Endothelial cell of hepatic sinusoid (primary cell): ENCODE results near the gene RUNX3.

Experiments used
- in situ Hi-C: cut with HindIII; loops from 2 replicates; pipeline ENCODE4 v1.10.0; 2017; ENCODE audit warnings: low sequenced_read_pairs

RUNX3 gene

DNA sequence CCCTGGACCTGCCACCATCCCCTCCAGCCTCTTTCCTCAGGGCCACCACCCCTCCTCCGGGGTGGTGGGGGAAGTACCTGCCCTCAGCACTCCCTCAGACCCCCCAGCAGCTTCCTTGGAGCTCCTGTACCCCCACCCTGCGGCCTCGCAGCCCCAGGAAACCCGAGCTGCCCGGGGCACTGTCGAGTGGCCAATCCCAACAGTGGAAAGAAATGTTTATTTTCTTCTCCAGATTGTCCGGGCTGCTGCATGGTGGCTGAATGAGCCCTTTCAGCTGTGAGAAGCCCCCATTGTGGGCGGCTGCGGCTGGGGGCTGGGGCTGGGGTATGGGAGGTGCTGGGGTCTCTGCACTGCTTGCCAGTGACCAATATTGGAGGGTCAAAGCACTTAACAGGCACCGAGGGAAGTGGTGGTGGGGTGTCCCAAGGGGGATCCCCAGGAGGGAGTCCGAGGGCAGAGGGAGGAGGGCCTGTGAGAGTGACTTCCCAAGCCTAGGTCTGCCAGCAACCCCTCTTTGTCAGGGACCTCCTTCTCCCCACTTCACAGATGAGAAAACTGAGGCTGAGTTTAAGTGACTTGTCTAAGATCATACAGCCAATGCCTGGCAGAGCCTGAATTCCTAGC, 25.2 kb downstream of the RUNX3 start:
- in situ Hi-C loops = loop anchor here (5.0 kb wide), 1 partner anchor 243 kb away; no protein-coding TSS in a partner anchor

DNA sequence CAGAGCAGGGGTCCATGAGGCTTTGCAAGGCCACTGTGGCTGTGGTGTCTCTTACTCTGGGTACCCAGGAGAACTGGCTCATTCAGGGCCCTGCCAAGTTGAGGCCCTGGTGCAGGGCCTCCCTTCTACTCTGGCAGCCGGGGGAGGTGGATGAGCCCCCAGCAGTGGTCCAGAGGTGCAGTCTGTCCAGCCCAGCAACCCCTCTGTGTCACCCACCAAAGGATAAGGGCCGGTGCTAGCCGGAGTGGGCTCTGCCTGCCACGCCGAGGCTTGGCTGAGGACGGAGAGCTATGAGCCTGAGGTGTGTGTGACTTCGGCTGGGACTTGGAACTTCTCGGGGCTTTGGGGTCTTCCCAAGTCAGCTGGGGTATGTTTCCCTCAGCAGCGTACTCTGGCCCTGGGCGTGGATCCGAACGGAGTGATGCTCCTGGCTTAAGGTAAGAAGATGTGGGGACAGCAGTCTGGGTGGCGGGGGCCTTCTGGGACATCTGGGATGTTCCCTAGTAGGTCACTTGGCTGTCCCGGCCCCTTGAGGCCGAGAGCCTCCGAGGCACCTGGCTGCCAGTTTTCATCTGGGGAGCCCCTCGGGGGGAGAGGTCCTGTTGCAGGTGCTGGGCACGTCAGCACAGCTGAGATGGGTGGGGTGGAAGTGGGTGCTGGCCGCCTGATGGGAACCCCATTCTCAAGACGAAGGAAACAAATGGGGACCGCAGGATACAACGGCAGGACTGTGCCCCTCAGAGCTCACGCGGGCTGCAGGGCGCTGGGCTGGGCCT, 25.9 kb downstream of the RUNX3 start:
- in situ Hi-C loops = no loop called here

DNA sequence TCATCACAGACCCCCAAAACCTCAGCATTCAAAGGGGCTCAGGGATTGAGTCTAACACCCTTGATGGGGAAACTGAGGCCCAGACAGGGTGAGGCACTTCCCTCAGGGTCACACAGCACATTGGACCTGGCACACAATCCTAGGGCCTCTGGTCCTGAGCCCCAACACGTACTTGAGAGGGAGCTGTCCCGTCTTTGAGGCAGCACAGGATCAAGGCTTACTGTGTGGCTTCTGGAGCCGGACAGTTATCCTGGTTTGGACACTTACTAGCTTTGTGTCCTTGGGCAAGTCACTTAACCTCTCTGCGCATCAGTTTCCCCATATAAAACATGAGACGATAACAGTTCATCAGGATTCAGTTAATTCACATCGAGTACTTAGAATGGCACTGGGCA, 26.5 kb downstream of the RUNX3 start:
- in situ Hi-C loops = no loop called here

DNA sequence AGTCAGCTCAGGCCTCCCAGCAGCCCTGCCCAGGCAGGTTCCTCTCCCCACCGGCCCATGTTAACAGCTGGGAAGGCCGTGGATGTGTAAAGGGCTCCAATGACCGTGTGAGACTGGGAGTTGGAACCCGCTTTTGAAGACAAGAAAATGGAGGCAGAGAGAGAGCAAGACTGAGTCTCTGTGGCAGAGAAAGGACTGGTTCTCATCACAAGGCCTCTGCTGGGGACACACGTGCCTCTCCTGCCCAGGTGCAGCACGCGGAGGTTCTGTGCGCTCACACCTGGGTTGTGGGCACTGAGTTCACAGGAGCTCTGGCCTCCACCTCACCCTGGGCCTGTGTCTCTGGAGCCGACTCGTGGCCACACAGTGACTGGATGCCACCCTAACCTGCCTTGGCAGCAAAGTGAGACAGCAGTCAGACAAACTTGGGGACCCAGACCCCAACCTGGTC, 27.0 kb downstream of the RUNX3 start:
- in situ Hi-C loops = no loop called here

DNA sequence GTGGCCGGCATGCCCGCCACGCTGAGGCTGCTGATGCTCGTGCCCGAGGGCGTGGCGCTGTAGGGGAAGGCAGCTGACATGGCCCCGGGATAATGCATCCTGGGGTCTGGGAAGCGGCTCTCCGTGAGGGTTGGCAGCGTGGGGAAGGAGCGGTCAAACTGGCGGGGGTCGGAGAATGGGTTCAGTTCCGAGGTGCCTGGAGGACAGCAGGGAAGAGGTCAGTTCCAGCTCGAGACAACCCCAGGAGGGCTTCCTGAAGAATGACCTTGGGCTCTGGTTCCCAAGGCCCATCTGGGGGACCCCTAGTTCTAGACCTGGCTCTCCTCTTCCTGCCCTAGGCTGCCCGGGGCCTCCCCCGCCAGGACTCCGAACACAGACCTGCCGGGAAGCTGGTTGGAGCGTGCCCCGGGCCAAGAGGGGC, 27.6 kb downstream of the RUNX3 start:
- in situ Hi-C loops = no loop called here

DNA sequence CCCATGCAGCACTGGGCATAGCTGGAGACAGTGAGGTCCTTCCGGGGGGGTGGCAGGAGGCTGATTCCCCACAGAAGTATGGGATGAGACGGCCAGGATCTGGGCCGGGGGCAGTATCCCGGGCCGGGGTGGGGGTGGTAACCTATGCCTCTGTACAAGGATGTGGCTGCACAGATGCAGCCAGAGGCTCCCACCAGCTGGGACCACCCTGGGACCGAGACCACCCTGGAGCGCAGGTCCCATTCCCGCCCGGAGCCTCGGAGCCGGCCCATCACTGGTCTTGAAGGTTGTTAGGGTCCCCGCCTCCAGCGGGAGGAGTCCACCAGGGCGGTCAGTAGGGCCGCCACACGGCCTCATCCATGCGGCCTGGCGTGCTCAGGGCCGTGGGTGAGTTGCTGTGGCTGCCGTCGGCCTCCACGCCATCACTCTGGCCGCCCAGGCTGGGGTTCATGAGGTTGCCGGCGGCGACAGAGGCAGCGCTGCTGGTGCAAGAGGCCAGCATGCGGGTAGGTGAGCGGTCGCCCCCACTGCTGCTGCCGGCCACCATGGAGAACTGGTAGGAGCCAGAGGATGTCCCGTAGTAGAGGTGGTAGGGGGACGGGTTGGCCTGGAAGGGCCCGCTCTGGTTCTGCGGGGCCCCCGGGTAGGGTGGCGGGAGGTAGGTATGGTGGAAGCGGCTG, 28.1 kb downstream of the RUNX3 start:
- in situ Hi-C loops = no loop called here

DNA sequence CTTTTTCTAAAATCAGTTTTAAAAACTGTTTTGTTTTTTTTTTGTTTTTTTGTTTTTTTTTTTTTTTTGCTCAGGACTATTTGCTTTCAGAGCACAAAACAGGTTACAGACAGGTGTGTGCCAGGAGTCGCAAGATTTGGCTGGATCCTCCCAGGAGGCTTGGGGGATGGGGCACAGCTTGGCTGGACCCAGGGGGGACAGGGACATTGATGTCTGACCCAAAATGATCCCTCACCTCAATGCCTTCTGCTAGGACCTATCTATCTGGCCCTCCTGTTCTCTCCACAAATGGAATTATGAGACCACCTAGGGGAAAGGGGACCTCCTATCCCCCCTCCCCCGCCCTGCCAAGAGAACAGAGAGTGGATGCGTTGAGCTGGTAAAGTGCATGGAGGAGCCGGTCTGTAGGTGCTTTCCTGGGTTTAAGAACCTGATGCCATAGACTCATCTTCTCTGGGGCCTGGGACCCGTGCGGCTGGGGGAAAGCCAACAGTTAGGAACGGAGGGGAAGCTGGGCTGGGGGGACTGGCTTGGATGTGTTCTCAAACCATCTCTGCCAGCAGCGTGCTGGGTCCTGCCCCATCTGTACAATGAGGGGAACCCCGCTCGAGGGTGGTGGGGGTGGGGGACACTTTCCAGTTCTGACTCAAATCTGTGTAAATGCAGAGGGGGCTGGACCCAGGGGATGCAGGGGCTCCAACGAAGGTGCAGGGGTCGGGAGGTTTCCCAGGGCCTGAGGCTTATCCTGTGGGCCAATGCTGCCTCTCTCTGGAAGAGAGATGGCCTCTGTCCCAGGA, 28.9 kb downstream of the RUNX3 start:
- in situ Hi-C loops = no loop called here

DNA sequence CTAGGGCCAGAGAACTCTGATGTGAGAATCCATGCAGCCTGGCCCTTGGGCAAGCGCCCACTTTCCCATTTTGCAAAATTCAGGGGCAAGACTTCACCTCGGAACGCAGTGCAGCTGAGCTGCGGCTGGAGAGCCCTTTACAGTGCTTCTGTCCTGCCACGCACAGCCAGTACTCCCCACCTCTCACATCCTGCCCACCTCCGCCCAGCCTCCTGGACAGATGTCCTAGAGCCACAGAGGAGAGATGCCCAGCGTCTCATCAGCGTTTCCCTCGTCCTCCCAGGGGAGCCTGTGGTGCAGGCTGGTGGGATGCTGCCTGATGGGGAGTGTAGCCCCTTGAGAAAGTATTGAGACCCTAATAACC, 29.6 kb downstream of the RUNX3 start:
- in situ Hi-C loops = no loop called here

DNA sequence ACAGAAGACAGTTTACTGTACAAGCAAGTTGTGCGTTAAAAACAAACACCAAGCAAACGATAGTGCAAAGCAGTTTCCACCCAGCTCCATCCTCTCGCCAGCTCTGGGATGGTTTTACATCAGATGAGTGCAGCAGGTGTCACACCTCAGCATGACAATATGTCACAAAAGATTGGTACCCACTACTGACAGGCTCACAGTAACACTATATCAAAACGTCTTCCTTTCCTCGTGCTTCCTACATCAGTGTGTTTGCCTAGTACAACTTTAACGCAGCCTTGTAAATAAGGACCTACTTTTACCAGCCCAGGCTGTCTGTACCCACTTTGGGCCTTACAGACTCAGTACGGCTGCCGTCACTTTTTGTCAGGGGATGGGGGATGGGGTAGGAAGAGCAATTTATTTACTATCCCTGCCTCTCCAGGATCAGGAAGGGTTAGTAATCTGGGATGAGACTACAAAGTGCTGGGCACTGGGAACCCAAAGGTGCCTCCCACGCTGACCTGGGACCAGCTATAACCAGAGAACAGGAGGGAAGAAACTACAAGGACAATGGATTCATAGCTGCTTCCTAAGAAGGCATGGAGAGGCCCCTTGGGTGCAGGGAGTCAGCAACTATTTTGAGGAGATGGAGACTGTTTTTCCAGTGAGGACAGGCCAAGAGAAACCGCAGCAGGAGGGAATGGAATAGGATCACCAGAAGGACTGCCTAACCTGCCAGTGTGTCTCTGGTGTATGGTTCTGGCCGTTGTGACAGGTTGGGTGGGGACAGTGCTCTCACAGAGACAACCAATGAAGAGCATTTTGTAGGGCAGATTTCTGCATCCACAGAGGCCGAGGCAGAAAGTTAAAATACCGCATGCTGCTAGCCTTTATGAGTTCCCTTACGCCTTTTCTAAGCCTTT, 30.2 kb downstream of the RUNX3 start:
- in situ Hi-C loops = no loop called here

DNA sequence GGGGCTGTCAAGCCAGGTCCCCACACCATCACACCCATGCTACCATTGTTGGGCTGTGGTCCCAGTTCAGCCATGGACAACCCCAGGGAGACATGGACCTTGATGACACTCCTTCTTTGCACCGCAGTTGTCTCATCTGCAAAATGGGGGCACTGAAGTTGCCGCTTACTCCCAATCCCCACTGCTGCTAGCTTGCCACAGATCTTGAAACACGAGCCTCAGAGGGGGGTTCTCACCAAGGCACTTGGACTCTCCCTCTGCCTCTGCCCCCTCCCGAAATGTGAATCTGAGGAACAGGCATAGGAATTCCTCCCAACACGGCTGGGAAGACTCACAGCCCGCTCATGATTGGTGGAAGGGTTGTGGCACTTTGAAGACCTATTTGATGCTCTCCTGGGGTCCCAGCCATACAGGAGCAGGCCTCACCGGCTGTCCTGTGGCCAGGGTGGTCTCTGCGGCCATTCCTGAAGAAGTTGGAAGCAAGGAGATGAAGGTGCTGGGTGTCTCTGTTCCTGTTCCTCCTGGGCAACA, 31.1 kb downstream of the RUNX3 start:
- in situ Hi-C loops = no loop called here

DNA sequence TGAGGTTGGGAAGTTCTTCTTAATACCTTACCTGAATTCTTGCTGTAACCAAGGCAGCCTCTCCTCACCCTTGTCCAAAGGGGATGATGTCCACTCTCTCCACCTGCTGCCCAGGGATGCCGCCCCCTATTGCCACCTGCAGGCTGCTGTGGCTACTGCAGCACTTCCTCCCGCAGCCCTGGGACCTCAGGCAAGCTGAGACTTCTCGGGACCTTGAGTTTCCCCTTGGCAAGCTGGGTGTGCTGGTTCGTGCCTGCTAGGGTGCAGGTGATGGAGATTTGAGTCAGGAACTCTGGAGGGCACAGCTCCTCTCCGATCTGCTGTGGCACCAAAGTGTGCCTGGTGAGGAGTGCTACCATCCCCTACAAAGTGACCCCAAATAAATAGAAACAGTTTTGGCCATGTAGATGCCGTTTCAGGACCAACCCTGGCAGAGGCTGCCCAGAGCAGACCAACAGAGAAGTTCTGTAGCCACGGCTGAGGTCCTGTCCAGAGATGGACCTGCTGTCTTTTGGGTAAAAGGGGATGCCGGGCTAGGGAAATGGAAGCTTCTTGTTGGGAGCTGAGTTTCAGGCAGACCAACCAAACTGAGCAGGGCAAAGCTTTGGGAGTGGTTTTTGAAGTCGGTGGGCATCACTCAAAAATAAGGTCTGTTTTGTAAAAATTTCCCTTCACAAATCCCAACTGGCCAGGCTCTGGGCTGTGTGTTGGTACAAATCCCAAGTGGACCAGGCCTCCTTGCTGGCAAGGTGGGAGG, 31.7 kb downstream of the RUNX3 start:
- in situ Hi-C loops = no loop called here

DNA sequence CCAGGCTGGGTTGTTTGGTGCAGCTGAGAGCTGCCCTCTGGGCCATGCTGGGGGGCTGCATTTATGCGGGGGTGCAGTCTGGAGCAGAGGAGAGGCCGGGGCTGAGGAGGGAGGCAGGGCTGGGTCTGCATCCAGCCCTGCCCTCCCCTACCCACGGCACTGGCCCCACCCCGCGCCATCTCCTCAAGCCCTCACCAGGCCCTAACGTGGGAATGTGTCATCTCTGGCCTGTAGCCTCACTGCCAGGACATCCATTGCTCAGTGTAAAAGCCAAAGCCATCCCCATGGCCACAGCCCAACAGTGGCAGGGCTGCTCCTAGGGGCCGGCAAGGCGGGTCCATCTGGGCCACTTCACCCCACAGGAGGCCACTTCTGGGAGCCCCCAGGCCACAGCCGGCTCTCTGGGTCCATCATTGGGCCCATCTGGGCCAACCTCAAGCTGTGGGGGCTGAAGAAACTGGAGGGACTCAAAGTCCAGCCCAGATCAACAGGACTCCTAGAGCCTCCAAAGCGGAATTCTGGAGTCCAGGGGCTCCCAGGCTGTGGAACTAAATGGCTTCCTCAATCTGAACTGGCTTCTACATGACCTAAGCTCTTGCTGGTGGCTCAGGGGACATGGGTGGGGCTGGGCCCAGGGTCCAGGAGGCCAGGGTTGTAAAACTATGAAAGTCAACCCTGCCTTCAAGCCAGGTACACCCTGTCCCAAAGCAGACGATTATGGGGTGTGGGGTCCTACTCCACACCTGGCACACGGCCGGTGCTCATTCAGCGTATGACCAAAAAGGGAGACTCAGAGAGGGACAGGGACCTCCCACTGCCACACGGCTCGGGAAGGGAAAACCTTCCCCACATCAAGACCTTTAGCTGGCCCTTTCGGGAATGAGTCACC, 32.6 kb downstream of the RUNX3 start:
- in situ Hi-C loops = no loop called here

DNA sequence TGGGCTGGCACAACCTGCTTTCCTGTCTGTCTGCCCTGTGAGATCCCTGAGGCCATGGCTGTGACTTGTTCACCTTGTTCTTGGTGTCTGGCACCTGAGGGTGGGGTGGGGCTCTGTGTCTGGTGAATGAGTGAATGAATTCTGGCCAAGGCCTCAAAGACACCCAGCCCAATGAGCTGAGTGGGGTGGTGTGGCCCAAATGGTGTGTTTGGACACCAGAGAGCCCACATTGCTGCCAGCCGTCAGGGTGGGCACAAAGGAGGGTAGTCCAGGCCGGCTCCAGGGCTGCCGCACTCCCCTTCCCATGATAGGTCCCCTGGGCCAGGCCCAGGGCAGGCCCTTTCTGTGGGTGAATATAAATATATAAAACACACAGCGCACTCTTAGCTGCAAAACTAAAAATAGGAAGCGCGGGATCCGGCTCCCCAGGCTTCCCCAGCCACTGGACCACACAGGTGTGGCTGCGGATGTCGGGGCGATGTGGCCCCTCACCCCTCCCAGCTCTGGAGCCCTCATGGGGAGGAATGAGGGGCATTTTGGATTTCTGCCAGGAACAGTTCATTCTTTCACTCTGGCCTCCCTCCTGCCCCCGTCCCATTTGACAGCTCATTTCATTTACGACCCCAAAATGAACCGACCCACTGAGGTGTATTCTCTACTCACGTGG, 33.3 kb downstream of the RUNX3 start:
- in situ Hi-C loops = no loop called here

DNA sequence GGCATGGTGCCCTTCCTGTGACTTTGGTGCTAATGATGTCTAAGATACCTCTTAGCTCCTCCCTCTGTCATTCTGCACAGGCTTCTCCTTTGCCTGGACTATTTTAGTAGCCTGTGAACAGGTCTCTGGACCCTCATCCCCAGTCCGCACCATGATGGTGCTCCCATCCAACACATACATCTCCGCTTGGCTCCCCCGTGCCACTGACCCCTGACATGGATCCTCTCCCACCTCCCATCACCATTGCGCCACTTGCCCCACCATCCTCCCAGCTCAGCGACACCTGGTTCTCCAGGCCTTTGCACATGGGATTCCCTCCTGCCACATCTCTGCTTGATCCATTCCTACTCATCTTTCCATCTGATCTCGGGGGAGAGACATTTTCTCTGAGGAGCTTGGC, 33.9 kb downstream of the RUNX3 start:
- in situ Hi-C loops = no loop called here

DNA sequence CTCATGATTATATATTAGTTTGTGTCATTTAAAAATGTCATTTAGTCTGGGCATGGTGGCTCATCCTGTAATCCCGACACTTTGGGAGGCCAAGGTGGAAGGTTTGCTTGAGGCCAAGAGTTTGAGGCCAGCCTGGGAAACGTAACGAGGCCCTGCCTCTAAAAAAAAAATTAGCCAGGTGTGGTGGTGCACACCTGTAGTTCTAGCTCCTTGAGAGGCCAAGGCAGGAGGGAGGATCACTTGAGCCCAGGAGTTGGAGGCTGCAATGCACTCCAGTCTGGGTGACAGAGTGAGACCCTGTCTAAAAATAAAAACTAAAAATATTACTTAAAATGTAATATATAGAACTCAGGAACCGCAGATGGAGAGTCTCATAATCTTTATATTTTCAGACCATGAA, 34.6 kb downstream of the RUNX3 start:
- in situ Hi-C loops = no loop called here

DNA sequence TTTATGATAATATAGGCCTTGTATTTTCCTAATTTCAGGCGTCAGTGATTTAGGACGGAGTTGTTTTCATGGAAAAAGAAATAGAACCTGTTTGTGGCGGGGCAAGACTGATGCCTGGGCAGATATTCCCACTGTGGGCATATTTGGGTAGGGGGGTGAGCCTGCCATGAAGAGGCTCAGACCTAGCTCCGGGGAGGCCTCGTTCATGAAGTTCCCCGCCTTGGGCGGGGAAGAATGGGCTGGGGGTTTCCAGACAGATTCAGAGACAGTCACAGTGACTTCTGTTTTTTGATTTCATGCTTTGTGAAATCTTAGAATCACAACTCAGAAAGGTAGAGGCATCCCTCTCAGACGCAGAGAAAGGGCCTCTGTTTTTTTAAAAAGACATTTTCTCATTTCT, 36.1 kb downstream of the RUNX3 start:
- in situ Hi-C loops = no loop called here

DNA sequence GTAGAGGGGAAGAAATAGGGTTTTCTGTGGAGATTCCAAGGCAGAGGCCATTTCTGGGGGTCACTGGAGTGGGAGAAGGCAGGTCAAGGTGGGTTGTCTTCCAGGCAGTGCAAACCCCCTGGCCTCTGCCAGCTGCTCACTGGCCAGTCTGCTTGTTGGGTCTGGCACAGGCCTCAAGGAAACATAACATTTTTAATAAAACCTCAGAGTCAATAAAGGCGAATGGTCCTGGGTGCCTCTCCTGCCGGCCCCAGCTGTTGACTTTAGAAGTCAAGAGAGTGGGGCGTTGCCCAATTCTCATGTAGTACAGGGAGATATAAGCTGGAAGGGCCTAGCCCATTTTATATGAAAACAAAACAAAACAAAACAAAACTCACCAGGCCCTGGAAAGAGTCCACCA, 36.6 kb downstream of the RUNX3 start:
- in situ Hi-C loops = no loop called here
